ENCODE measurements around the gene TMEM185A.
A peak's percentile ranks its signal among the peaks of the same experiment; 100 is the strongest.
"Not testable (repeated sequence)": the region's sequence is repeated elsewhere in the genome, so short reads cannot be mapped to it uniquely, and the experiment has no call there.

TMEM185A gene

GRCh38 chrX:149619662-149620061, 11.9 kb downstream of the TMEM185A start:
- not testable (repeated sequence) for DNase-seq (ENCODE audit: low spot score)

GRCh38 chrX:149618871-149619270, 12.7 kb downstream of the TMEM185A start:
- no peak for DNase-seq (ENCODE audit: low spot score)

GRCh38 chrX:149611623-149612175, 19.9 kb downstream of the TMEM185A start:
- DNase-seq (ENCODE audit: low spot score): no peak

GRCh38 chrX:149610511-149610910, 21.1 kb downstream of the TMEM185A start:
- no peak for DNase-seq (ENCODE audit: low spot score)

GRCh38 chrX:149607699-149608098, 23.9 kb downstream of the TMEM185A start:
- DNase-seq (ENCODE audit: low spot score): no peak

- DNase-seq (ENCODE audit: low spot score): not testable (repeated sequence)
These were observed 26.2 kb downstream of the TMEM185A start for GRCh38 chrX:149605248-149605885.

GRCh38 chrX:149598603-149599002, 33.0 kb downstream of the TMEM185A start:
- not testable (repeated sequence) for DNase-seq (ENCODE audit: low spot score)

GRCh38 chrX:149595943-149596342, 35.6 kb downstream of the TMEM185A start:
- not testable (repeated sequence) for DNase-seq (ENCODE audit: low spot score)

GRCh38 chrX:149595214-149595613, 36.4 kb downstream of the TMEM185A start, which contains the start of gene HSFX2:
Gene HSFX2, minus strand, starts transcription at chrX:149595314. Its CDS starts 614 bp downstream, at chrX:149594700.
- not testable (repeated sequence) for DNase-seq (ENCODE audit: low spot score)

GRCh38 chrX:149590993-149591392, 40.6 kb downstream of the TMEM185A start:
- not testable (repeated sequence) for DNase-seq (ENCODE audit: low spot score)

- not testable (repeated sequence) for DNase-seq (ENCODE audit: low spot score)
These were observed 44.2 kb downstream of the TMEM185A start, which contains the start of gene MAGEA9B for GRCh38 chrX:149587359-149587758. Gene MAGEA9B, minus strand, starts transcription at chrX:149587459. Its CDS starts 4,280 bp downstream, at chrX:149583179.

GRCh38 chrX:149585631-149586030, 46.0 kb downstream of the TMEM185A start:
- DNase-seq (ENCODE audit: low spot score): not testable (repeated sequence)

GRCh38 chrX:149573456-149573855, 58.1 kb downstream of the TMEM185A start:
- DNase-seq (ENCODE audit: low spot score): not testable (repeated sequence)

- DNase-seq (ENCODE audit: low spot score): no peak
These were observed 58.8 kb downstream of the TMEM185A start for GRCh38 chrX:149572743-149573142.

- DNase-seq (ENCODE audit: low spot score): no peak
These were observed 59.8 kb downstream of the TMEM185A start for GRCh38 chrX:149571770-149572169.

- peak; percentile 33 for DNase-seq (ENCODE audit: low spot score)
These were observed 60.9 kb downstream of the TMEM185A start for GRCh38 chrX:149570668-149571067.

- DNase-seq (ENCODE audit: low spot score): no peak
These were observed 61.8 kb downstream of the TMEM185A start for GRCh38 chrX:149569770-149570169.

- DNase-seq (ENCODE audit: low spot score): no peak
These were observed 62.8 kb downstream of the TMEM185A start for GRCh38 chrX:149568701-149569296.

GRCh38 chrX:149567621-149568417, 63.8 kb downstream of the TMEM185A start:
- DNase-seq (ENCODE audit: low spot score): no peak

- DNase-seq (ENCODE audit: low spot score): no peak
These were observed 68.2 kb downstream of the TMEM185A start for GRCh38 chrX:149563359-149563758.

- DNase-seq (ENCODE audit: low spot score): not testable (repeated sequence)
These were observed 76.3 kb downstream of the TMEM185A start for GRCh38 chrX:149555251-149555650.

- DNase-seq (ENCODE audit: low spot score): not testable (repeated sequence)
These were observed 79.7 kb downstream of the TMEM185A start for GRCh38 chrX:149551939-149552248.
